Endothelial cell of umbilical vein (primary cell): Measurements from ENCODE around the gene GRHPR.

Experiments used
- EZH2 ChIP-seq: IDR thresholded peaks from 2 replicates; pipeline ENCODE4 v1.6.1; 2012; ENCODE audit warnings: borderline replicate concordance, low read depth, mild to moderate bottlenecking, moderate library complexity, low read length, inconsistent platforms; ENCODE audit not compliant: severe bottlenecking
- FOS ChIP-seq: IDR thresholded peaks from 2 replicates; pipeline ENCODE4 v1.6.1; 2011; ENCODE audit warnings: mild to moderate bottlenecking, low read length, moderate library complexity, borderline replicate concordance; ENCODE audit not compliant: insufficient read depth
- MYC ChIP-seq: IDR thresholded peaks from one replicate; pipeline ENCODE4 v1.6.1; 2011; ENCODE audit warnings: mild to moderate bottlenecking, low read depth, low read length
- POLR2AphosphoS5 ChIP-seq: IDR thresholded peaks from 2 replicates; pipeline ENCODE4 v1.6.1; 2012; ENCODE audit warnings: low read depth, mild to moderate bottlenecking, control low read depth, low read length, moderate library complexity; ENCODE audit not compliant: insufficient read depth
- TF ChIP-seq, protein P1 (sequence below), 2 donors: IDR thresholded peaks; 1 replicate in 1 of 2; 2 replicates in 1 of 2; pipeline ENCODE4 v1.5.1; 2011; ENCODE audit warnings: low read length in 2 of 2, mild to moderate bottlenecking in 2 of 2, moderate library complexity in 2 of 2, control low read depth in 1 of 2, inconsistent platforms in 1 of 2, low read depth in 1 of 2; ENCODE audit not compliant: insufficient read depth in 1 of 2; ENCODE audit errors: extremely low read depth in 1 of 2
- TF ChIP-seq, protein P2 (sequence below): IDR thresholded peaks from 2 replicates; pipeline ENCODE4 v1.6.1; 2011; ENCODE audit not compliant: insufficient read depth, insufficient read length

DNA sequence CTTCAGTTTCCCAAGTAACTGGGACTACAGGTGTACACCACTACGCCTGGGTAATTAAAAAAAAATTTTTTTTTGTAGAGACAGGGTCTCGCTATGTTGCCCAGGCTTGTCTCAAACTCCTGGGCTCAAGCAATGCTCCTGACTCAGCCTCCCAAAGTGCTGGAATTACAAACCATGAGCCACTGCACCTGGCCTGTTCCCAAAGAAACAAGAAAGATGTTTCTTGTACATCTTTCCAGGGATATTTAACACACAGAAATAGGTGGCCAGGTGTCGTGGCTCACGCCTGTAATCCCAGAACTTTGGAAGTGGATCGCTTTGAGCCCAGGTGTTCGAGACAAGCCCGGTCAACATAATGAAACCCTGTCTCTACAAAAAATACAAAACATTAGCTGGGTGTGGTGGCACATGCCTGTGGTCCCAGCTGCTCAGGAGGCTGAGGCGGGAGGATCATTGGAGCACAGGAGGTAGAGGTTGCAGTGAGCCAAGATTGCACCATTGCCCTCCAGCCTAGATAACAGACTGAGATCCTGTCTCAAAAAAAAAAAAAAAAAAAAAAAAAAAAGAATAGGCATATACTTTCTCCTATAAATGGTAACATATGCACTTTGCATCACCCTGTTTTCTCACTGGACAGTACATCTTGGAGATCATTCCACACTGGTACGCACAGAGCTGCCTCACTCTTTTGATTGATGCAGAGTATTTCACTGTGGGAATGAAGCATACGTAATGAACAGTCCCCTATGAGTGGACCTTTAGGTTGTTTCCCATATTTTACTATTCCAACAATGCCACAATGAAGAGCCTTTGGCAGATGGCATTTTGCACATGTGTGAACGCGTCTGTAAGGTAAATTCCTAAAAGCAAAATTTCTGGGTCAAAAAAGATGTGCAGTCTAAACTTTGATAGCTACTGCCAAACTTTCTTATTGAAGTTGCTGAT, 2.0 kb upstream of the GRHPR start:
- TF ChIP-seq, protein P1, sequence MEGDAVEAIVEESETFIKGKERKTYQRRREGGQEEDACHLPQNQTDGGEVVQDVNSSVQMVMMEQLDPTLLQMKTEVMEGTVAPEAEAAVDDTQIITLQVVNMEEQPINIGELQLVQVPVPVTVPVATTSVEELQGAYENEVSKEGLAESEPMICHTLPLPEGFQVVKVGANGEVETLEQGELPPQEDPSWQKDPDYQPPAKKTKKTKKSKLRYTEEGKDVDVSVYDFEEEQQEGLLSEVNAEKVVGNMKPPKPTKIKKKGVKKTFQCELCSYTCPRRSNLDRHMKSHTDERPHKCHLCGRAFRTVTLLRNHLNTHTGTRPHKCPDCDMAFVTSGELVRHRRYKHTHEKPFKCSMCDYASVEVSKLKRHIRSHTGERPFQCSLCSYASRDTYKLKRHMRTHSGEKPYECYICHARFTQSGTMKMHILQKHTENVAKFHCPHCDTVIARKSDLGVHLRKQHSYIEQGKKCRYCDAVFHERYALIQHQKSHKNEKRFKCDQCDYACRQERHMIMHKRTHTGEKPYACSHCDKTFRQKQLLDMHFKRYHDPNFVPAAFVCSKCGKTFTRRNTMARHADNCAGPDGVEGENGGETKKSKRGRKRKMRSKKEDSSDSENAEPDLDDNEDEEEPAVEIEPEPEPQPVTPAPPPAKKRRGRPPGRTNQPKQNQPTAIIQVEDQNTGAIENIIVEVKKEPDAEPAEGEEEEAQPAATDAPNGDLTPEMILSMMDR (IDR thresholded peaks at IDR 0.05; ENCODE audit: extremely low read depth in 1 of 2, insufficient read depth in 1 of 2, low read depth in 1 of 2, low read length in 2 of 2): no peak
- TF ChIP-seq POLR2AphosphoS5 (no peak), EZH2 (no peak), FOS (no peak), MYC (no peak)
- TF ChIP-seq, protein P2, sequence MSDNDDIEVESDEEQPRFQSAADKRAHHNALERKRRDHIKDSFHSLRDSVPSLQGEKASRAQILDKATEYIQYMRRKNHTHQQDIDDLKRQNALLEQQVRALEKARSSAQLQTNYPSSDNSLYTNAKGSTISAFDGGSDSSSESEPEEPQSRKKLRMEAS: no peak
